HEK293T (cell line): ENCODE data around the gene SPARC.

Experiments
- BHLHE40 ChIP-seq: fragments of 450-650 bp; IDR thresholded peaks from 2 replicates; pipeline ENCODE4 v1.6.1; 2016; ENCODE audit warnings: mild to moderate bottlenecking, moderate library complexity, borderline replicate concordance
- FOXK2 ChIP-seq: fragments of 450-650 bp; IDR thresholded peaks from 2 replicates; pipeline ENCODE4 v1.6.1; 2016; ENCODE audit warnings: mild to moderate bottlenecking
- NFRKB ChIP-seq: fragments of 450-650 bp; IDR thresholded peaks from 2 replicates; pipeline ENCODE4 v1.6.1; 2016; ENCODE audit warnings: mild to moderate bottlenecking, moderate library complexity
- SP1 ChIP-seq: fragments of 450-650 bp; IDR thresholded peaks from 2 replicates; pipeline ENCODE4 v1.6.1; 2017
- SUZ12 ChIP-seq: fragments of 450-650 bp; IDR thresholded peaks from 2 replicates; pipeline ENCODE4 v1.6.1; 2016; ENCODE audit warnings: mild to moderate bottlenecking
- ZNF384 ChIP-seq: fragments of 450-650 bp; IDR thresholded peaks from 2 replicates; pipeline ENCODE4 v1.6.1; 2016

GRCh38 chr5:151700820-151701219 lies 14.1 kb upstream of the SPARC start:
- TF ChIP-seq FOXK2 (no peak), NFRKB (no peak), SUZ12 (no peak), BHLHE40 (no peak), ZNF384 (no peak), SP1 (no peak)
